ENCODE measurements around the gene BCAM.

DNA sequence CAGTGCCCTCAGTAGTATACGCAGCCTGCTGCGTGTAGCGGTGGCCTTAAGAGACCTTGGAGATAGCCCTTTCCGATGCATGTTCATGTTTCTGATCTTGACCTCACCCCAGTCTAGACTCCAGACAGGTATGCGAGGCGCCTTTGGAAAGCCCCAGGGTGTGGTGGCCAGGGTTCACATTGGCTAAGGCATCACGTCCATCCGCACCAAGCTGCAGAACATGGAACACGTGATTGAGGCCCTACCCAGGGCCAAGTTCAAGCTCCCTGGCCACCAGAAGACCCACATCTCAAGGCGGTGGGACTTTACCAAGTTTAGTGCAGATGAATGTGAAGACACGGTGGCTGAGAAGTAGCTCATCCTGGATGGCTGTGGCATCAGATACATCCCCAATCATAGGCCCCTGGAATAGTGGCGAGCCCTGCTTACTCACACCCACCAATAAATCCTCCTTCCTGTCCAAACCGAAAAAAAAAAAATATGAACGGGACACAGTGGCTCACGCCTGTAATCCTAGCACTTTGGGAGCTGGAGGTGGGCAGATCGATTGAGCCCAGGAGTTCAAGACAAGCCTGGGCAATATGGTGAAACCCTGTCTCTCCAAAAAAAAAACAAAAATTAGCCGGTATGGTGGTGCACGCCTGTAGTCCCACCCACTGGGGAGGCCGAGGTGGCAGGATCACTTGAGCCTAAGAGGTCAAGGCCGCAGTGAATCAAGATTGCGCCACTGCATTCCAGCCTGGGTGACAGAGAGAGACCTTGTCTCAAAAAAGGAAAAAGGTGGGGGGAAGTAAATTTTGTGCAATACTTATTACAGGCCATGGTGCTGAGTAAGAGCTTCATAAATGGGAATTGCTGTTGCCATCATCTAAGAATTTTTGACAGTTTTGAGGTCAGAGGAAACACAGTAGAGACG lies 43.6 kb upstream of the BCAM start:
- TF ChIP-seq, protein P1, sequence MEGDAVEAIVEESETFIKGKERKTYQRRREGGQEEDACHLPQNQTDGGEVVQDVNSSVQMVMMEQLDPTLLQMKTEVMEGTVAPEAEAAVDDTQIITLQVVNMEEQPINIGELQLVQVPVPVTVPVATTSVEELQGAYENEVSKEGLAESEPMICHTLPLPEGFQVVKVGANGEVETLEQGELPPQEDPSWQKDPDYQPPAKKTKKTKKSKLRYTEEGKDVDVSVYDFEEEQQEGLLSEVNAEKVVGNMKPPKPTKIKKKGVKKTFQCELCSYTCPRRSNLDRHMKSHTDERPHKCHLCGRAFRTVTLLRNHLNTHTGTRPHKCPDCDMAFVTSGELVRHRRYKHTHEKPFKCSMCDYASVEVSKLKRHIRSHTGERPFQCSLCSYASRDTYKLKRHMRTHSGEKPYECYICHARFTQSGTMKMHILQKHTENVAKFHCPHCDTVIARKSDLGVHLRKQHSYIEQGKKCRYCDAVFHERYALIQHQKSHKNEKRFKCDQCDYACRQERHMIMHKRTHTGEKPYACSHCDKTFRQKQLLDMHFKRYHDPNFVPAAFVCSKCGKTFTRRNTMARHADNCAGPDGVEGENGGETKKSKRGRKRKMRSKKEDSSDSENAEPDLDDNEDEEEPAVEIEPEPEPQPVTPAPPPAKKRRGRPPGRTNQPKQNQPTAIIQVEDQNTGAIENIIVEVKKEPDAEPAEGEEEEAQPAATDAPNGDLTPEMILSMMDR (IDR thresholded peaks at IDR 0.05; ENCODE audit: low read length) = no peak
- no peak for TF ChIP-seq EZH2 (IDR thresholded peaks at IDR 0.05; ENCODE audit: borderline replicate concordance, low read length)
